ENCODE results near the gene ACD.

The ACD gene

GRCh38 chr16:67650023-67650422 is 10.0 kb downstream of the ACD start:
- no peak for DNase-seq (ENCODE audit: insufficient read length, low spot score)
- TF ChIP-seq SPI1 (IDR thresholded peaks at IDR 0.05; ENCODE audit: low read depth, low read length) (no peak), POLR2AphosphoS5 (IDR thresholded peaks at IDR 0.05; ENCODE audit: low read depth, low read length) (no peak), POLR2A (IDR thresholded peaks at IDR 0.05; ENCODE audit: low read depth, low read length) (no peak), POU2F2 (IDR thresholded peaks at IDR 0.05; ENCODE audit: low read depth, low read length) (no peak), PAX5 (IDR thresholded peaks at IDR 0.05; ENCODE audit: insufficient read depth, low read length, severe bottlenecking) (no peak), TAF1 (IDR thresholded peaks at IDR 0.05; ENCODE audit: low read depth, low read length) (no peak)
- no peak for FAIRE-seq

- FAIRE-seq (no peak), DNase-seq (ENCODE audit: insufficient read length, low spot score) (no peak)
- TF ChIP-seq TAF1 (IDR thresholded peaks at IDR 0.05; ENCODE audit: low read depth, low read length) = no peak
- no peak for TF ChIP-seq POLR2AphosphoS5 (IDR thresholded peaks at IDR 0.05; ENCODE audit: low read depth, low read length)
Measured at GRCh38 chr16:67649494-67649931, 10.5 kb downstream of the ACD start.

- TF ChIP-seq POU2F2 (IDR thresholded peaks at IDR 0.05; ENCODE audit: low read depth, low read length) = no peak
- no peak for TF ChIP-seq POLR2AphosphoS5 (IDR thresholded peaks at IDR 0.05; ENCODE audit: low read depth, low read length)
- no peak for TF ChIP-seq TAF1 (IDR thresholded peaks at IDR 0.05; ENCODE audit: low read depth, low read length)
- TF ChIP-seq PAX5 (IDR thresholded peaks at IDR 0.05; ENCODE audit: insufficient read depth, low read length, severe bottlenecking) = no peak
- DNase-seq (ENCODE audit: insufficient read length, low spot score) (no peak), FAIRE-seq (no peak)
Measured at GRCh38 chr16:67648764-67649407, 11.2 kb downstream of the ACD start.

GRCh38 chr16:67648088-67648763 is 11.8 kb downstream of the ACD start:
- FAIRE-seq = no peak
- no peak for TF ChIP-seq POU2F2 (IDR thresholded peaks at IDR 0.05; ENCODE audit: low read depth, low read length)
- TF ChIP-seq SPI1 (IDR thresholded peaks at IDR 0.05; ENCODE audit: low read depth, low read length) = no peak
- no peak for TF ChIP-seq TAF1 (IDR thresholded peaks at IDR 0.05; ENCODE audit: low read depth, low read length)
- no peak for TF ChIP-seq POLR2A (IDR thresholded peaks at IDR 0.05; ENCODE audit: low read depth, low read length)
- TF ChIP-seq POLR2AphosphoS5 (IDR thresholded peaks at IDR 0.05; ENCODE audit: low read depth, low read length) = no peak
- TF ChIP-seq PAX5 (IDR thresholded peaks at IDR 0.05; ENCODE audit: insufficient read depth, low read length, severe bottlenecking) = no peak
- DNase-seq (ENCODE audit: insufficient read length, low spot score) = no peak

GRCh38 chr16:67647681-67648080 is 12.4 kb downstream of the ACD start:
- no peak for TF ChIP-seq POU2F2 (IDR thresholded peaks at IDR 0.05; ENCODE audit: low read depth, low read length)
- no peak for TF ChIP-seq POLR2AphosphoS5 (IDR thresholded peaks at IDR 0.05; ENCODE audit: low read depth, low read length)
- TF ChIP-seq TAF1 (IDR thresholded peaks at IDR 0.05; ENCODE audit: low read depth, low read length) = no peak
- TF ChIP-seq SPI1 (IDR thresholded peaks at IDR 0.05; ENCODE audit: low read depth, low read length) = no peak
- no peak for TF ChIP-seq PAX5 (IDR thresholded peaks at IDR 0.05; ENCODE audit: insufficient read depth, low read length, severe bottlenecking)
- no peak for TF ChIP-seq POLR2A (IDR thresholded peaks at IDR 0.05; ENCODE audit: low read depth, low read length)
- FAIRE-seq (no peak), DNase-seq (ENCODE audit: insufficient read length, low spot score) (no peak)

GRCh38 chr16:67647111-67647651 is 12.9 kb downstream of the ACD start:
- TF ChIP-seq POU2F2 (IDR thresholded peaks at IDR 0.05; ENCODE audit: low read depth, low read length) (no peak), TAF1 (IDR thresholded peaks at IDR 0.05; ENCODE audit: low read depth, low read length) (no peak), POLR2AphosphoS5 (IDR thresholded peaks at IDR 0.05; ENCODE audit: low read depth, low read length) (no peak), SPI1 (IDR thresholded peaks at IDR 0.05; ENCODE audit: low read depth, low read length) (no peak), POLR2A (IDR thresholded peaks at IDR 0.05; ENCODE audit: low read depth, low read length) (no peak), PAX5 (IDR thresholded peaks at IDR 0.05; ENCODE audit: insufficient read depth, low read length, severe bottlenecking) (no peak)
- DNase-seq (ENCODE audit: insufficient read length, low spot score) (no peak), FAIRE-seq (no peak)

- no peak for FAIRE-seq
- DNase-seq (ENCODE audit: insufficient read length, low spot score) = no peak
- TF ChIP-seq POLR2A (IDR thresholded peaks at IDR 0.05; ENCODE audit: low read depth, low read length) = no peak
- TF ChIP-seq SPI1 (IDR thresholded peaks at IDR 0.05; ENCODE audit: low read depth, low read length) = no peak
- no peak for TF ChIP-seq POLR2AphosphoS5 (IDR thresholded peaks at IDR 0.05; ENCODE audit: low read depth, low read length)
- TF ChIP-seq POU2F2 (IDR thresholded peaks at IDR 0.05; ENCODE audit: low read depth, low read length) = no peak
- TF ChIP-seq TAF1 (IDR thresholded peaks at IDR 0.05; ENCODE audit: low read depth, low read length) = no peak
- TF ChIP-seq PAX5 (IDR thresholded peaks at IDR 0.05; ENCODE audit: insufficient read depth, low read length, severe bottlenecking) = no peak
Measured at GRCh38 chr16:67645397-67646121, 14.5 kb downstream of the ACD start.

- FAIRE-seq (no peak), DNase-seq (ENCODE audit: insufficient read length, low spot score) (no peak)
- TF ChIP-seq POU2F2 (IDR thresholded peaks at IDR 0.05; ENCODE audit: low read depth, low read length) = no peak
- TF ChIP-seq SPI1 (IDR thresholded peaks at IDR 0.05; ENCODE audit: low read depth, low read length) = no peak
- TF ChIP-seq PAX5 (IDR thresholded peaks at IDR 0.05; ENCODE audit: insufficient read depth, low read length, severe bottlenecking) = no peak
- TF ChIP-seq TAF1 (IDR thresholded peaks at IDR 0.05; ENCODE audit: low read depth, low read length) = no peak
Measured at GRCh38 chr16:67644038-67644437, 16.0 kb downstream of the ACD start.
